Body of pancreas (tissue), 4 donors: ENCODE data around the gene CRISP1. TPM values are rescaled to one million over a fixed set of nuclear protein-coding genes. Genes with fewer than 3 reads are reported as not detected.

Experiments used
- ATAC-seq: fragments of 150-250 bp; one replicate; pipeline ENCODE4 v1.9.1; 2016
- DNase-seq, 4 donors: peaks; one replicate each; pipeline ENCODE4 v3.0.0-alpha.2; 2019
- H3K27ac ChIP-seq, 4 donors: fragments of 200-600 bp; sonication (generic); 1 replicate in 3 of 4; 2 replicates in 1 of 4; pipeline versions ENCODE4 v1.5.1 to v1.6.1; 2016 to 2019; ENCODE audit warnings: mild to moderate bottlenecking in 1 of 4, mixed read lengths in 1 of 4, moderate library complexity in 1 of 4
- H3K27me3 ChIP-seq, 2 donors: fragments of 200-600 bp; sonication (generic); one replicate each; pipeline ENCODE4 v1.6.0; 2016; ENCODE audit warnings: mild to moderate bottlenecking in 1 of 2
- H3K36me3 ChIP-seq, 2 donors: fragments of 200-600 bp; sonication (generic); replicated peaks in 1 of 2; 2 replicates each; pipeline ENCODE4 v1.5.1; 2016; ENCODE audit warnings: low read depth in 2 of 2; ENCODE audit not compliant: insufficient read depth in 1 of 2
- H3K4me1 ChIP-seq: fragments of 200-600 bp; sonication (generic); one replicate; pipeline ENCODE4 v1.6.0; 2016
- H3K4me3 ChIP-seq, 2 donors: fragments of 200-600 bp; sonication (generic); 1 replicate in 1 of 2; 2 replicates in 1 of 2; pipeline ENCODE4 v1.5.1; 2016 to 2019
- H3K9me3 ChIP-seq, 3 donors: fragments of 200-600 bp; sonication (generic); 1 replicate in 2 of 3; 2 replicates in 1 of 3; pipeline ENCODE4 v1.5.1; 2016
- CTCF ChIP-seq, 7 experiments: fragments of 450-650 bp in 4 of 7; fragments of 200-600 bp in 3 of 7; sonication (generic) in 3 of 7; IDR thresholded peaks; one replicate each; pipeline ENCODE4 v1.5.1; 2016 to 2019; ENCODE audit warnings: antibody characterized with exemption in 7 of 7
- POLR2A ChIP-seq, 3 donors: fragments of 450-650 bp; IDR thresholded peaks; one replicate each; pipeline ENCODE4 v1.6.1; 2016; ENCODE audit warnings: antibody characterized with exemption in 3 of 3, mild to moderate bottlenecking in 2 of 3
- intact Hi-C: fragments of 100-400 bp; cut with DNase I; formaldehyde crosslinking; loops from one replicate; pipeline ENCODE4 v1.15.1; 2023
- total RNA-seq, 2 donors: library from RNA; depleted of rRNA; stranded (reverse); fragments of >200 nt; gene quantifications; one replicate each; pipeline ENCODE4 v1.1.0, GENCODE V29; 2016

The CRISP1 gene
- total RNA-seq, 2 donors from 2014 or later = not detected

GRCh38 chr6:49784272-49784671 lies 82.1 kb downstream of the CRISP1 start:
- Histone ChIP-seq H3K4me3 (no peak overlapping the region), H3K4me1 (no peaks in the 10 kb centered on the region), H3K9me3 (no peaks in the 10 kb centered on the region), H3K27me3 (no peaks in the 10 kb centered on the region), H3K36me3 (no peaks in the 10 kb centered on the region), H3K27ac (peak overlapping the region in 2 of 4 donors; percentile 32 to 56)
- DNase-seq (no peak), ATAC-seq (peak; percentile 47)
- TF ChIP-seq POLR2A (IDR thresholded peaks at IDR 0.05) (no peak), CTCF (IDR thresholded peaks at IDR 0.05) (no peak)
- intact Hi-C loops = no loop called here

Other genes starting within 250 kb of the CRISP1 start
- gene RHAG, start 229.7 kb downstream of the CRISP1 start, total RNA-seq = not detected
- not detected for gene CRISP2, start 153.0 kb downstream of the CRISP1 start, total RNA-seq
- 1 to 10 TPM in 1 of 2 donors, under 1 TPM in 1; 0.99 to 6.0 TPM for gene CRISP3, start 122.1 kb downstream of the CRISP1 start, total RNA-seq
- gene PGK2, start 79.2 kb downstream of the CRISP1 start, total RNA-seq = not detected
- not detected for gene DEFB114, start 97.6 kb upstream of the CRISP1 start, total RNA-seq
- not detected for gene DEFB113, start 103.1 kb upstream of the CRISP1 start, total RNA-seq
- gene DEFB110, start 155.5 kb upstream of the CRISP1 start, total RNA-seq = not detected
- not detected for gene DEFB112, start 183.4 kb upstream of the CRISP1 start, total RNA-seq